ENCODE measurements around the gene BARHL2. TPM values are rescaled to one million over a fixed set of nuclear protein-coding genes. Genes with fewer than 3 reads are reported as not detected.

Gene BARHL2
- polyA plus RNA-seq, 1 donor (not counting 4 experiments of a cell fraction or from before 2014, with no cell fraction given): not detected

DNA sequence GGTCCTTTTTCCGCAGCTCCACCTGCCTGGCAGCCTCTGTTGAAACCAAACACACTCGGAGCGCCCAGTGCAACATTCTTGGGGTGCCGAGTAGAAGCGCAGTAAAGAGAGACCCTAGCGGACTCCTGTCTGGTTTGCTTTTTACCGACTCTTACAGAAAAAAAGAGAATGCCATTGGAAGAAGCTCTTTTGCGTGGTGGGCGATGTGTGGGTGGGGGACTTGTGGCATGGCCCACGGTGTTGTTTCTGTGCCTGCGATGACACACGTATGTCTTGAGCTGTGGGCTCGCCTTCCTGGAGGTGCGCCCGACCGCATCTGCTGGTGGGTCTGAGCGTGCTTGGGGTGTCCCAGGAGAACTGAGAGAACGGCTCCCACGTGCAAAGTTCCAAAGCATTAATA lies 7.3 kb upstream of the BARHL2 start:
- H3K4me3 ChIP-seq (ENCODE audit: control insufficient read depth in 2 of 3, extremely low read depth in 1 of 3, insufficient read depth in 2 of 3, low read depth in 1 of 3, low read length in 3 of 3): no peak overlapping the region
- H3K9ac ChIP-seq (ENCODE audit: control insufficient read depth, extremely low read depth, insufficient read depth, low read length): no peak overlapping the region
- H3K27ac ChIP-seq (ENCODE audit: control insufficient read depth, insufficient read depth, low read length): no peak overlapping the region
- peaks cover 12% of the 10 kb centered on the region for H3K9me3 ChIP-seq (ENCODE audit: control insufficient read depth, low read depth, low read length)
- peaks cover 91% of the 10 kb centered on the region for H3K27me3 ChIP-seq (ENCODE audit: control insufficient read depth, extremely low read depth, insufficient read depth, low read length)
- no peak for DNase-seq (ENCODE audit: low read depth, low spot score)
- dilution Hi-C loops (cut with MboI; ENCODE audit: extremely low pct_ligation_motif_present, low sequenced_read_pairs): no loop called here
- FAIRE-seq: no peak
- H2AFZ ChIP-seq (ENCODE audit: control insufficient read depth, low read length): no peak overlapping the region
- TF ChIP-seq, protein P1, sequence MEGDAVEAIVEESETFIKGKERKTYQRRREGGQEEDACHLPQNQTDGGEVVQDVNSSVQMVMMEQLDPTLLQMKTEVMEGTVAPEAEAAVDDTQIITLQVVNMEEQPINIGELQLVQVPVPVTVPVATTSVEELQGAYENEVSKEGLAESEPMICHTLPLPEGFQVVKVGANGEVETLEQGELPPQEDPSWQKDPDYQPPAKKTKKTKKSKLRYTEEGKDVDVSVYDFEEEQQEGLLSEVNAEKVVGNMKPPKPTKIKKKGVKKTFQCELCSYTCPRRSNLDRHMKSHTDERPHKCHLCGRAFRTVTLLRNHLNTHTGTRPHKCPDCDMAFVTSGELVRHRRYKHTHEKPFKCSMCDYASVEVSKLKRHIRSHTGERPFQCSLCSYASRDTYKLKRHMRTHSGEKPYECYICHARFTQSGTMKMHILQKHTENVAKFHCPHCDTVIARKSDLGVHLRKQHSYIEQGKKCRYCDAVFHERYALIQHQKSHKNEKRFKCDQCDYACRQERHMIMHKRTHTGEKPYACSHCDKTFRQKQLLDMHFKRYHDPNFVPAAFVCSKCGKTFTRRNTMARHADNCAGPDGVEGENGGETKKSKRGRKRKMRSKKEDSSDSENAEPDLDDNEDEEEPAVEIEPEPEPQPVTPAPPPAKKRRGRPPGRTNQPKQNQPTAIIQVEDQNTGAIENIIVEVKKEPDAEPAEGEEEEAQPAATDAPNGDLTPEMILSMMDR (optimal IDR thresholded peaks at IDR 0.05 in 1 of 3, IDR thresholded peaks at IDR 0.05 in 1 of 3, conservative IDR thresholded peaks at IDR 0.05 in 1 of 3; ENCODE audit: extremely low read depth in 1 of 3, insufficient read depth in 2 of 3, low read length in 3 of 3): no peak
- peak; percentile 43 for TF ChIP-seq EZH2 (IDR thresholded peaks at IDR 0.05; ENCODE audit: low read length)
- peaks cover 9% of the 10 kb centered on the region for H3K4me1 ChIP-seq (ENCODE audit: control insufficient read depth, extremely low read depth, insufficient read depth, low read length)
- no peak overlapping the region for H3K4me2 ChIP-seq (ENCODE audit: control insufficient read depth, extremely low read depth, insufficient read depth, low read depth, low read length)
- peaks cover 3% of the 10 kb centered on the region for H4K20me1 ChIP-seq (ENCODE audit: control insufficient read depth, extremely low read depth, insufficient read depth, low read length)
- H3K36me3 ChIP-seq (ENCODE audit: control insufficient read depth in 2 of 2, extremely low read depth in 1 of 2, insufficient read depth in 2 of 2, low read length in 2 of 2): no peaks in the 10 kb centered on the region
- H3K79me2 ChIP-seq (ENCODE audit: control insufficient read depth, insufficient read depth, low read length): no peaks in the 10 kb centered on the region
- peaks cover 2% of the 10 kb centered on the region for H3K9me1 ChIP-seq (ENCODE audit: control insufficient read depth, extremely low read depth, insufficient read depth, low read length)

DNA sequence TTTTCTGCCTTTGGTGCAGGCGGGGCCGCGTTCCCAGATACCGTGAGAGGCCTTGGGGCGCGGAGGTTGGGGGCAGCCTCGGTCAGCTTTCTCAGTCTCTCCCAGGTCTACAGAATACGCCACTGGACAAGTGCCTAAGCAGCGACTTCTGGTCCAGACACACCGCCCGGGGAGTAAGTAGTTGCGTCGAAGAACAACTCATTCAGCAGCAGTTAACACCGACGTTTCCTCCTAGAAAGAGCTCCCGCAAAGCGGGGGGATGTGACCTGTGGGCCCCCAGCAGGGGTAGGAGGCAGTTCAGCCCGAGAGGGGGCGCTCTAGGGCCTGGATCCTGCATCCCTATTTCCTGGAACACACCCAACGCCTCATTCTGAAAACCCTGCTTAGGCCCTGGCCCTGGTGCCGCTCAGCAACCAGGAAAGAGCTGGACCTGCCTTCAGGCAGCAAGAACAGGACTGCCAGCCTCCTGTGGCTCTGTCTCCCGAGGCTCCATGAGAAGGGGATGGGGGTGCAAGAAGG lies 6.5 kb upstream of the BARHL2 start:
- Histone ChIP-seq H3K4me2 (ENCODE audit: control insufficient read depth, extremely low read depth, insufficient read depth, low read depth, low read length) (peak overlapping the region; percentile 23), H3K4me1 (ENCODE audit: control insufficient read depth, extremely low read depth, insufficient read depth, low read length) (peaks cover 9% of the 10 kb centered on the region)
- dilution Hi-C loops (cut with MboI; ENCODE audit: extremely low pct_ligation_motif_present, low sequenced_read_pairs): no loop called here

More for the DNA sequence above, 6.5 kb upstream of the BARHL2 start:
- TF ChIP-seq, protein P1 (optimal IDR thresholded peaks at IDR 0.05 in 1 of 3, IDR thresholded peaks at IDR 0.05 in 1 of 3, conservative IDR thresholded peaks at IDR 0.05 in 1 of 3; ENCODE audit: extremely low read depth in 1 of 3, insufficient read depth in 2 of 3, low read length in 3 of 3): peak in 1 of 3 experiments; percentile 5
- no peak for TF ChIP-seq EZH2 (IDR thresholded peaks at IDR 0.05; ENCODE audit: low read length)
- Histone ChIP-seq H3K9me1 (ENCODE audit: control insufficient read depth, extremely low read depth, insufficient read depth, low read length) (peaks cover 2% of the 10 kb centered on the region), H3K79me2 (ENCODE audit: control insufficient read depth, insufficient read depth, low read length) (no peaks in the 10 kb centered on the region), H4K20me1 (ENCODE audit: control insufficient read depth, extremely low read depth, insufficient read depth, low read length) (peaks cover 3% of the 10 kb centered on the region), H3K27ac (ENCODE audit: control insufficient read depth, insufficient read depth, low read length) (no peak overlapping the region), H3K27me3 (ENCODE audit: control insufficient read depth, extremely low read depth, insufficient read depth, low read length) (peaks cover 91% of the 10 kb centered on the region), H2AFZ (ENCODE audit: control insufficient read depth, low read length) (no peak overlapping the region), H3K36me3 (ENCODE audit: control insufficient read depth in 2 of 2, extremely low read depth in 1 of 2, insufficient read depth in 2 of 2, low read length in 2 of 2) (no peaks in the 10 kb centered on the region), H3K4me3 (ENCODE audit: control insufficient read depth in 2 of 3, extremely low read depth in 1 of 3, insufficient read depth in 2 of 3, low read depth in 1 of 3, low read length in 3 of 3) (no peak overlapping the region), H3K9ac (ENCODE audit: control insufficient read depth, extremely low read depth, insufficient read depth, low read length) (no peak overlapping the region), H3K9me3 (ENCODE audit: control insufficient read depth, low read depth, low read length) (peaks cover 10% of the 10 kb centered on the region)
- FAIRE-seq (no peak), DNase-seq (ENCODE audit: low read depth, low spot score) (no peak)

Data from keratinocyte (primary cell).